ENCODE results near the gene SLC11A1.

The SLC11A1 gene

GRCh38 chr2:218381916-218382366 is at the start of gene SLC11A1:
Gene SLC11A1, plus strand, starts transcription at chr2:218382273. Its CDS starts 96 bp downstream, at chr2:218382369.
- no peak for DNase-seq (ENCODE audit: low read depth in 2 of 2)

- no peak for DNase-seq (ENCODE audit: low read depth in 2 of 2)
Observed at GRCh38 chr2:218332288-218332687, 49.8 kb upstream of the SLC11A1 start.

GRCh38 chr2:218332920-218333645 is 49.0 kb upstream of the SLC11A1 start:
- no peak for DNase-seq (ENCODE audit: low read depth in 2 of 2)

GRCh38 chr2:218334531-218334930 is 47.5 kb upstream of the SLC11A1 start:
- DNase-seq (ENCODE audit: low read depth in 2 of 2) = no peak

GRCh38 chr2:218340656-218341055 is 41.4 kb upstream of the SLC11A1 start:
- no peak for DNase-seq (ENCODE audit: low read depth in 2 of 2)

GRCh38 chr2:218341381-218341780 is 40.7 kb upstream of the SLC11A1 start:
- no peak for DNase-seq (ENCODE audit: low read depth in 2 of 2)

- DNase-seq (ENCODE audit: low read depth in 2 of 2) = no peak
Observed at GRCh38 chr2:218342837-218343236, 39.2 kb upstream of the SLC11A1 start.

GRCh38 chr2:218343591-218343990 is 38.5 kb upstream of the SLC11A1 start:
- DNase-seq (ENCODE audit: low read depth in 2 of 2) = no peak

GRCh38 chr2:218344090-218344754 is 37.9 kb upstream of the SLC11A1 start:
- no peak for DNase-seq (ENCODE audit: low read depth in 2 of 2)

GRCh38 chr2:218344755-218345417 is 37.2 kb upstream of the SLC11A1 start:
- no peak for DNase-seq (ENCODE audit: low read depth in 2 of 2)

GRCh38 chr2:218345491-218346236 is 36.4 kb upstream of the SLC11A1 start:
- no peak for DNase-seq (ENCODE audit: low read depth in 2 of 2)

GRCh38 chr2:218347172-218347571 is 34.9 kb upstream of the SLC11A1 start:
- DNase-seq (ENCODE audit: low read depth in 2 of 2) = no peak

GRCh38 chr2:218354045-218354444 is 28.0 kb upstream of the SLC11A1 start:
- DNase-seq (ENCODE audit: low read depth in 2 of 2) = no peak

GRCh38 chr2:218354850-218355443 is 27.1 kb upstream of the SLC11A1 start:
- no peak for DNase-seq (ENCODE audit: low read depth in 2 of 2)

GRCh38 chr2:218357236-218358177 is 24.6 kb upstream of the SLC11A1 start:
- no peak for DNase-seq (ENCODE audit: low read depth in 2 of 2)

GRCh38 chr2:218360453-218360852 is 21.6 kb upstream of the SLC11A1 start:
- DNase-seq (ENCODE audit: low read depth in 2 of 2) = no peak

- DNase-seq (ENCODE audit: low read depth in 2 of 2) = no peak
Observed at GRCh38 chr2:218362606-218363005, 19.5 kb upstream of the SLC11A1 start.

GRCh38 chr2:218363736-218364135 is 18.3 kb upstream of the SLC11A1 start:
- DNase-seq (ENCODE audit: low read depth in 2 of 2) = no peak

- DNase-seq (ENCODE audit: low read depth in 2 of 2) = no peak
Observed at GRCh38 chr2:218364196-218364595, 17.9 kb upstream of the SLC11A1 start.

GRCh38 chr2:218366621-218367414 is 15.3 kb upstream of the SLC11A1 start:
- DNase-seq (ENCODE audit: low read depth in 2 of 2) = no peak

All from stimulated activated CD8-positive, alpha-beta memory T cell treated with anti-CD3 and anti-CD28 coated beads, Interleukin-7, amount 100 ng/mL, for 1 hour (primary cell).